ENCODE results near the gene CALML5.

Gene CALML5

DNA sequence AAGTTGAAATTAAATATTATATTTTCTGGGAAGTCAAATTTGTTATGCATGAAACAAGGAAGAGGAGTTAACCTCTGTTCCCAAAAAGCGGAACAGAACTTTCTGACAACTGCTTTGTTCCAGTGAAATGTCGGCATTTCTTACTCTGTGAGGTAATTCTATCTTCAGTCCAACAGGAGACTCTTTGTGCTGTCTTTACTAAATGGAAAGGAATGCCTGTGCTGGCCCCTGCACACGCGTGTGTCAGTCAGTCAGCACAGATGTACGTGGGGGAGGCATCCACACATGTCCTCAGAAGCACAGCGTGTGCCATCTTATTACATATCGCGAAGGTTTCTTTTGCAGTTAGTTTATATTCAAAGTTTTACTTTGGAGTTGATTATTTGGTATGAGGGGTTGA is 49.5 kb downstream of the CALML5 start:
- TF ChIP-seq, protein P1, sequence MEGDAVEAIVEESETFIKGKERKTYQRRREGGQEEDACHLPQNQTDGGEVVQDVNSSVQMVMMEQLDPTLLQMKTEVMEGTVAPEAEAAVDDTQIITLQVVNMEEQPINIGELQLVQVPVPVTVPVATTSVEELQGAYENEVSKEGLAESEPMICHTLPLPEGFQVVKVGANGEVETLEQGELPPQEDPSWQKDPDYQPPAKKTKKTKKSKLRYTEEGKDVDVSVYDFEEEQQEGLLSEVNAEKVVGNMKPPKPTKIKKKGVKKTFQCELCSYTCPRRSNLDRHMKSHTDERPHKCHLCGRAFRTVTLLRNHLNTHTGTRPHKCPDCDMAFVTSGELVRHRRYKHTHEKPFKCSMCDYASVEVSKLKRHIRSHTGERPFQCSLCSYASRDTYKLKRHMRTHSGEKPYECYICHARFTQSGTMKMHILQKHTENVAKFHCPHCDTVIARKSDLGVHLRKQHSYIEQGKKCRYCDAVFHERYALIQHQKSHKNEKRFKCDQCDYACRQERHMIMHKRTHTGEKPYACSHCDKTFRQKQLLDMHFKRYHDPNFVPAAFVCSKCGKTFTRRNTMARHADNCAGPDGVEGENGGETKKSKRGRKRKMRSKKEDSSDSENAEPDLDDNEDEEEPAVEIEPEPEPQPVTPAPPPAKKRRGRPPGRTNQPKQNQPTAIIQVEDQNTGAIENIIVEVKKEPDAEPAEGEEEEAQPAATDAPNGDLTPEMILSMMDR (IDR thresholded peaks at IDR 0.05): no peak
- Histone ChIP-seq H3K27ac (peak overlapping the region; percentile 75 to 76), H3K4me3 (peak overlapping the region; percentile 73)
- DNase-seq (ENCODE audit: low spot score): no peak

DNA sequence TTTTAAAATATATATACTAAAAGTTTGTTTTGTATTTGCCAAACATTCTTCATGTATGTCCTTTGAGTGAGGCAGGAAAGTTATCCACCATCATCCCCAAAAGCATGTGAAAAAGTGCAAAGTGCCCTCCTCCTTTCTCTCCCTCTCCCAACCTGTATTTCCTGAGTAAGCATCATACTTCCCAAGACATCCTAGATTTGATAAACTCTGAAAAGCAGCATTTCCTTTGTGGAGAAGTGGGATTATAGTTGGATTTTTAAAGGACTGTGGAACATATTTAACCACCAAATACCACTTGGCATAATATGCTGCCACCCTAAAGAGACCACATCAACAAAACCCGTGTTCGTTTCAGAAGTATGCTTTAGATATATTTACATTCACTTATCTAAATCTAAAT is 50.1 kb downstream of the CALML5 start:
- H3K4me3 ChIP-seq: peak overlapping the region; percentile 73
- TF ChIP-seq, protein P1 (IDR thresholded peaks at IDR 0.05): no peak
- peak overlapping the region; percentile 75 to 83 for H3K27ac ChIP-seq
- DNase-seq (ENCODE audit: low spot score): no peak

All from coronary artery (tissue), 2 donors.